ENCODE results near the gene AMER1. TPM values are rescaled to one million over a fixed set of nuclear protein-coding genes. Genes with fewer than 3 reads are reported as not detected.

AMER1 gene
- total and polyA plus RNA-seq, 8 donors = 0.92 to 5.1 (median 3.1) TPM

GRCh38 chrX:64186974-64187761 lies 18.3 kb downstream of the AMER1 start:
- ATAC-seq (no peak), FAIRE-seq (no peak), DNase-seq (no peak)
- H3K4me3 ChIP-seq = no peak overlapping the region
- no peak overlapping the region for H3K27ac ChIP-seq
- peaks cover 0 to 3% (median 0%) of the 10 kb centered on the region in 3 donors for H3K36me3 ChIP-seq
- no peaks in the 10 kb centered on the region for H3K9me3 ChIP-seq
- H3K27me3 ChIP-seq = no peaks in the 10 kb centered on the region
- intact Hi-C loops (cut with DNase I) = no loop called here
- WGBS, 2 donors = 72 to 94% methylated on average over 1 of the region's 1 CpG
- no peaks in the 10 kb centered on the region for H3K4me1 ChIP-seq
- no peak for TF ChIP-seq CTCF (IDR thresholded peaks at IDR 0.05)

DNA sequence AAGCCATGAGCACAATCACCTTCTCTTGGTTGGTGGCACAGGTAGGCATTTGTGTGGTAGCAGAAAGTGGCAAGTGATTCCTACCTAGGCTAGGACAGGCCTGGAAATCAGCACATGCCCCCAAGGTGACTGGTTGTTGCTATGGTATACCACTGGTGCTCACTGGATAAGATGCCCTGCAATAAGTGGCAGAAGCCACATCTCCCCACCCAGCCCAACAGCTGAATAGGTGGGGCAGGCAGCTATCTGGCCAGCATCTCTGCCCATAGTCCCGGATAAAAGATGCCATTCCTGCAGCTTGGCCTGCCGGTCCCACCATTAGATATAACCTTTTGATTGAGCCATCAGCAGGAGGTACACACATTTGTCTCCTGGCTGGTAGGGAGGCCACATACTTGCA lies 21.1 kb downstream of the AMER1 start:
- ATAC-seq = no peak
- Histone ChIP-seq H3K4me3 (no peak overlapping the region), H3K9me3 (no peaks in the 10 kb centered on the region), H3K27ac (no peak overlapping the region), H3K27me3 (no peaks in the 10 kb centered on the region), H3K36me3 (no peaks in the 10 kb centered on the region), H3K4me1 (no peaks in the 10 kb centered on the region)
- no peak for TF ChIP-seq CTCF (IDR thresholded peaks at IDR 0.05)
- no peak for DNase-seq
- no peak for FAIRE-seq
- 85 to 86% methylated on average over 2 of the region's 2 CpGs for WGBS, 2 donors
- intact Hi-C loops (cut with DNase I) = no loop called here

GRCh38 chrX:64182208-64182607 lies 23.3 kb downstream of the AMER1 start:
- H3K27me3 ChIP-seq = no peaks in the 10 kb centered on the region
- H3K4me1 ChIP-seq = no peaks in the 10 kb centered on the region
- TF ChIP-seq CTCF (IDR thresholded peaks at IDR 0.05) = no peak
- FAIRE-seq (no peak), DNase-seq (no peak), ATAC-seq (no peak)
- no peaks in the 10 kb centered on the region for H3K36me3 ChIP-seq
- H3K4me3 ChIP-seq = no peak overlapping the region
- no peak overlapping the region for H3K27ac ChIP-seq
- 77 to 96% methylated on average over 2 of the region's 2 CpGs for WGBS, 2 donors
- H3K9me3 ChIP-seq = no peaks in the 10 kb centered on the region
- intact Hi-C loops (cut with DNase I) = no loop called here

GRCh38 chrX:64176876-64177275 lies 28.6 kb downstream of the AMER1 start:
- Histone ChIP-seq H3K27ac (no peak overlapping the region), H3K9me3 (no peaks in the 10 kb centered on the region), H3K4me3 (no peak overlapping the region), H3K27me3 (no peaks in the 10 kb centered on the region), H3K36me3 (no peaks in the 10 kb centered on the region), H3K4me1 (no peaks in the 10 kb centered on the region)
- FAIRE-seq (no peak), ATAC-seq (peak in 3 of 4 donors; percentile 45 to 85 (median 74)), DNase-seq (peak in 2 of 6 donors; percentile 3 to 23)
- intact Hi-C loops (cut with DNase I) = no loop called here
- TF ChIP-seq CTCF (IDR thresholded peaks at IDR 0.05) = no peak

DNA sequence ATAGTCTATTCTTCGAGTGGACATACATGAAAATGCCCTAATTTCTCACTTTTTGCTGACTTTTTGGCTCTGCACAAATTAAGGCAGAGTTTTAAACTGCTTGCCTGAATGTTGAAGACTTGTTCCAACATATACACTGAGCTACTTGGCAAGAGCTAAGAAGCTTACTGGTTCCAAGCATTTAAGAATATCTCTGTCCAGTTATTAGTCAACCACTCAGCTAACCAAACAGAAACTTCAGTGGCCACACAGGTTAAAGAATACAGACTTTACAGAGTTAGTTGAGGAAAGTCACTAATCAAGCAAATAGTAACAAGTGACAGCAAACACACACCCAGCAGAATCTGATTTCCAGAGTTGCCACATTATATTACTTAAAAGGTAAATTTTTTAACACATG lies 35.5 kb downstream of the AMER1 start:
- FAIRE-seq (no peak), ATAC-seq (no peak), DNase-seq (no peak)
- Histone ChIP-seq H3K4me1 (no peaks in the 10 kb centered on the region), H3K27me3 (peaks cover 0 to 4% (median 0%) of the 10 kb centered on the region in 4 donors), H3K27ac (no peak overlapping the region), H3K9me3 (no peaks in the 10 kb centered on the region), H3K4me3 (no peak overlapping the region), H3K36me3 (no peaks in the 10 kb centered on the region)
- intact Hi-C loops (cut with DNase I) = no loop called here
- TF ChIP-seq CTCF (IDR thresholded peaks at IDR 0.05) = no peak
- 31 to 78% methylated on average over 1 of the region's 1 CpG for WGBS, 2 donors
